BE2C (cell line): ENCODE data around the gene CORO1C.

Experiments used
- DNase-seq: peaks from one replicate; pipeline ENCODE4 v3.0.0-alpha.2; 2020
- H3K27me3 ChIP-seq: fragments of 250-450 bp; sonication (Bioruptor Pico); 2 replicates; pipeline ENCODE4 v1.5.1; 2020; ENCODE audit warnings: mild to moderate bottlenecking
- H3K36me3 ChIP-seq: fragments of 250-450 bp; sonication (Bioruptor Pico); 2 replicates; pipeline ENCODE4 v1.5.1; 2020; ENCODE audit warnings: mild to moderate bottlenecking
- H3K4me1 ChIP-seq: fragments of 250-450 bp; sonication (Bioruptor Pico); 2 replicates; pipeline ENCODE4 v1.5.1; 2020
- H3K4me3 ChIP-seq: 2 replicates; pipeline ENCODE4 v1.5.1; 2011; ENCODE audit warnings: low read depth, low read length
- H3K9me3 ChIP-seq: fragments of 250-450 bp; sonication (Bioruptor Pico); 2 replicates; pipeline ENCODE4 v1.5.1; 2020
- TF ChIP-seq, protein P1 (sequence below): IDR thresholded peaks from 2 replicates; pipeline ENCODE4 v1.5.1; 2012; ENCODE audit warnings: mild to moderate bottlenecking, low read depth, low read length

CORO1C gene

DNA sequence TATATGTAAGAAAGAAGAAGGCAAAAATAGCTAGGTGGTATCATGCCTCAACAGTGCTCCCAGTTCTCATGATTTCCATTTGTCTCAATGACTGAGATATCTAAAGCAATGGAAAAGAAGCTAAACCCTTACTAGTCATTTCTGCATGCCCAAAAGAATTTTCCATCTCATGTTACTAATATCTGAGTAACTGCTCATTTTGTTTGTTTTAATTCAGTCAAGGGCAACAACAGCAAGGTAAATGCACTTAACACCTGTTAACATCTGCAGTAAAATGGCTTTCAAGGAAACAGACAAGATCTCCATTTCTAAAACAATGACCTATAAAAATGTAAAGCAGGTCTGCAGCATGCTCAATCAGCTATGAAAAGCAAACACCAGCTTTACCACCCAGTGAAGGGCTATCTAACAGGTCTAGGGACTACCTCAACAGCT, 78.2 kb downstream of the CORO1C start:
- Histone ChIP-seq H3K9me3 (no peaks in the 10 kb centered on the region), H3K36me3 (peaks cover 56% of the 10 kb centered on the region), H3K27me3 (no peaks in the 10 kb centered on the region), H3K4me3 (no peak overlapping the region), H3K4me1 (no peaks in the 10 kb centered on the region; the same call in 1 of the 2 replicates)
- TF ChIP-seq, protein P1, sequence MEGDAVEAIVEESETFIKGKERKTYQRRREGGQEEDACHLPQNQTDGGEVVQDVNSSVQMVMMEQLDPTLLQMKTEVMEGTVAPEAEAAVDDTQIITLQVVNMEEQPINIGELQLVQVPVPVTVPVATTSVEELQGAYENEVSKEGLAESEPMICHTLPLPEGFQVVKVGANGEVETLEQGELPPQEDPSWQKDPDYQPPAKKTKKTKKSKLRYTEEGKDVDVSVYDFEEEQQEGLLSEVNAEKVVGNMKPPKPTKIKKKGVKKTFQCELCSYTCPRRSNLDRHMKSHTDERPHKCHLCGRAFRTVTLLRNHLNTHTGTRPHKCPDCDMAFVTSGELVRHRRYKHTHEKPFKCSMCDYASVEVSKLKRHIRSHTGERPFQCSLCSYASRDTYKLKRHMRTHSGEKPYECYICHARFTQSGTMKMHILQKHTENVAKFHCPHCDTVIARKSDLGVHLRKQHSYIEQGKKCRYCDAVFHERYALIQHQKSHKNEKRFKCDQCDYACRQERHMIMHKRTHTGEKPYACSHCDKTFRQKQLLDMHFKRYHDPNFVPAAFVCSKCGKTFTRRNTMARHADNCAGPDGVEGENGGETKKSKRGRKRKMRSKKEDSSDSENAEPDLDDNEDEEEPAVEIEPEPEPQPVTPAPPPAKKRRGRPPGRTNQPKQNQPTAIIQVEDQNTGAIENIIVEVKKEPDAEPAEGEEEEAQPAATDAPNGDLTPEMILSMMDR: no peak
- DNase-seq: no peak

DNA sequence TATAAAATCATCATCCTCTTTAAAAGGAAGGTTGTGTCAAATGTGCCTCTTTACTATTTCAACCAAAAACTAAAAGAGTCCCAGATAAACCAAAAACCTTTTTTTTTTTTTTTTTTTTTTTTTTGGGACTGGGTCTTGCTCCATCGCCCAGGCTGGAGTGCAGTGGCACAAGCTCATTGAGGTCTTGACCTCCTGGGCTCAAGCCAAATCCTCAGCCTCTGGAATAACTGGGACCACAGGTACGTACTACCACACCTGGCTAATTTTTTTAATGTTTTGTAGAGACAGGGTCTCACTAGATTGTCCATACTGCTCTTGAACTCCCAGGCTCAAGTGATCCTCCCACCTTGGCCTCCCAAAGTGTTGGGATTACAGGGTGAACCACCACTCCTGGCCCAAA, 81.2 kb downstream of the CORO1C start:
- no peak for DNase-seq
- TF ChIP-seq, protein P1: no peak
- Histone ChIP-seq H3K9me3 (no peaks in the 10 kb centered on the region), H3K36me3 (peaks cover 64% of the 10 kb centered on the region), H3K4me3 (no peak overlapping the region), H3K27me3 (no peaks in the 10 kb centered on the region), H3K4me1 (no peaks in the 10 kb centered on the region; the same call in 1 of the 2 replicates)

DNA sequence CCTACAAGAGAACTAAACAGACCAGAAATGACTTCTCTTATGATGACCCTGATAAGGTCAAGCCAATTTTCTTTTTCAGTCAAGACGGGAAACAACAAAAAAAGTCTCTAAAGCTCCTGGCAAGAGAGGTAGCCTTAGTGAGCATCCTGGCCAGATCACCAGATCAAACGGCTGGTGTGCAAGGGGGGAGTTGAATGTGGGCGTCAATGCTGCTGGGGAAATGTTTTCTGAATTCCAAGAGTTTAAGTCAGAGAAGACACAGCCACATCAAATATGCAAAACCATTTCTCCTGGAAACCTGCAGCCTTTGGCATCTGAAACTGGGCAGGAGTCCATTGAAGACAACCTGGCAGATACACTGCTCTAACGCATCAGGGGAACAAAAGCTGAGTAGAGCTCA, 81.6 kb downstream of the CORO1C start:
- no peaks in the 10 kb centered on the region; the same call in 1 of the 2 replicates for H3K4me1 ChIP-seq
- no peak overlapping the region for H3K4me3 ChIP-seq
- DNase-seq: no peak
- TF ChIP-seq, protein P1: no peak
- H3K36me3 ChIP-seq: peaks cover 64% of the 10 kb centered on the region
- no peaks in the 10 kb centered on the region for H3K9me3 ChIP-seq
- no peaks in the 10 kb centered on the region for H3K27me3 ChIP-seq

DNA sequence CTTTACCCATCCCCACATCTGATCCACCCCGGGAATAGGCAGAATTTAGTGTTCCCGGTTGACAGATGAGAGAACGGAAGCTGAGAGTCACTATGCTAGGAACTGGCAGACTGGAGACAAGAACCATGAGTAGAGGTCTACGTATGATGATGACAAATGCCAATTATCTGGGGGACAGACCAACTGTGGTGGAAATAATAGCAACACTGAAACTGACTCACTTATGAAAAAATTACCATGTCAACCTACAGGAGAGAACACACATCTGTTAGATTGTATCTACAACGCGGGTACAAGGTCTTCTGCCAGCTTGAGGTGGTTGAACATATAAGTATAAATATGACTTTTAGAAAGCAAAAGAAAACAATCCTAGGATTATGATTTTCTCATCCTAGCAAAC, 82.2 kb downstream of the CORO1C start:
- Histone ChIP-seq H3K9me3 (no peaks in the 10 kb centered on the region), H3K36me3 (peaks cover 64% of the 10 kb centered on the region), H3K27me3 (no peaks in the 10 kb centered on the region), H3K4me3 (no peak overlapping the region), H3K4me1 (no peaks in the 10 kb centered on the region; the same call in 1 of the 2 replicates)
- TF ChIP-seq, protein P1: no peak
- DNase-seq: no peak

DNA sequence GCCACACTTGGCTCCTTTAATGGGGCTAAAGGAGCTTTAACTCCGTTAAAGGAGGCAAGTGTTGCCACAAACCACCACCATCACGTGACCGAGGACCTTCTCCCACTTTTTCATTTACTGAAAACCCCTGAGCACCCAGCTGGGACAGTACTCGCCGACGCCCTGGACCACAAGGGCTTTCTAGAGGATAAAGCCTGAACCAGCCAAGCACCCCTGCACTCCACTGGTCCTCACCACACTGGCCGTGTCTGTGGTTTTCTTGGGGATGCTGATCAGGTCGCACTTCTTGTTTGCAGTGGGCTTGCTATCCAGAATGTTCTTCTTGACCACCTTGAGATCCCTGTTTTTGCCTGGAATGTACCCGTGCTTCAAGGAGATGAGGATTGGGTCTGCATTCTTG, 82.9 kb downstream of the CORO1C start:
- TF ChIP-seq, protein P1: no peak
- Histone ChIP-seq H3K27me3 (no peaks in the 10 kb centered on the region), H3K4me3 (no peak overlapping the region), H3K4me1 (no peaks in the 10 kb centered on the region; the same call in 1 of the 2 replicates), H3K9me3 (no peaks in the 10 kb centered on the region), H3K36me3 (peaks cover 64% of the 10 kb centered on the region)
- no peak for DNase-seq

DNA sequence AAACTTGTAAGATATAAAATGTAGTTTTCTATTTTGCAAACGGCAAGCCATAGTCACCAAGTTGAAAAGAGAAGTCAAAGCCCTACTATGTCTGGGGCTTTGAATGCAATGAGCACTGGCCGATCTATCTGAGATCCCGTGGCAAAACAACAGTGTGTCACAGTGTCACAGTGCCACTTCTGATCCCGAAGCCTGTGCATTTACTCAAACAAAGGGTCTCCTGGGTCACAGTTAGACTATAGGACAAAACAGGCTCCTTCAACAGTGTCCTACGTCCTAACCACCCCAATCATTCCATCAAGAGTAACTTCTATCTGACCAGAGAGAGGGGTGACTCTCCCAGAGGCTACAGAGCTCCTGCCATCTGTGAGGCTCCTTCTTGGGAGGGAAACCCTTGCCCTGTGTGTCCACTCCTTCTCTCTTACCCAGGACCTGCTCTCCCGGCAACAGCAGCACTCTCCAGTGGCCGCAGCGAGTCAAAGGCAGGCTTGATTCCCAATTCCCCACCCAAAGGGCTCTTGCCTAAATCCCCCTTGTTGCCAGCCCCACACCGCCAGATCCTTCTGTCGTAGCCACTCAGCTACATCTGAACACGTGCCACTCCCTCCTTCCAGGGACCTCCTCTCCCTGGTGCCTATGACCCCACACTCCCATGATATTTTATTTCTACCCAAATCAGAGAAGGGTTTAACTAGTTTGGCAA, 83.6 kb downstream of the CORO1C start:
- DNase-seq: no peak
- no peaks in the 10 kb centered on the region for H3K9me3 ChIP-seq
- peaks cover 58% of the 10 kb centered on the region for H3K36me3 ChIP-seq
- no peak overlapping the region for H3K4me3 ChIP-seq
- H3K27me3 ChIP-seq: no peaks in the 10 kb centered on the region
- H3K4me1 ChIP-seq: peaks cover 2% of the 10 kb centered on the region
- TF ChIP-seq, protein P1: no peak
